IMR-90 (cell line): Measurements from ENCODE around the gene THSD7B. TPM values are rescaled to one million over a fixed set of nuclear protein-coding genes. Genes with fewer than 3 reads are reported as not detected.

Source experiments
- ATAC-seq: fragments of 200-7000 bp; cut with Tn5 transposase; 2 replicates; pipeline ENCODE4 v1.9.1; 2020; ENCODE audit warnings: low read depth, mild to moderate bottlenecking, moderate library complexity
- BruUV-seq: library from RNA; stranded (reverse); fragments of 400-500 nt; replicated peaks from 2 replicates; lab custom pipeline; 2021; lab: Mats Ljungman, UMichigan
- CTCF ChIA-PET: fragments of 300-600 bp; formaldehyde crosslinking; extraction: SDS; loops from one replicate; lab custom pipeline; 2021; ENCODE audit warnings: antibody characterized with exemption; lab: Yijun Ruan, JAX
- POLR2A ChIA-PET: fragments of 300-600 bp; sonication (Branson Sonifier 250); formaldehyde crosslinking; loops from one replicate; lab custom pipeline; 2022; ENCODE audit warnings: antibody characterized with exemption; ENCODE audit not compliant: unreplicated experiment; lab: Charles Lee
- DNase-seq: peaks from one replicate; pipeline ENCODE4 v3.0.0; 2013
- H2AFZ ChIP-seq: replicated peaks from 2 replicates; pipeline ENCODE3; 2013; ENCODE audit warnings: low read length, mild to moderate bottlenecking; ENCODE audit not compliant: poor library complexity
- H2AK5ac ChIP-seq: 2 replicates; pipeline ENCODE4 v1.6.1; 2013; ENCODE audit warnings: low read depth, low read length, inconsistent platforms
- H2AK9ac ChIP-seq: replicated peaks from 2 replicates; pipeline ENCODE3; 2013; ENCODE audit warnings: mild to moderate bottlenecking, low read depth, low read length, moderate library complexity; ENCODE audit not compliant: poor library complexity
- H2BK120ac ChIP-seq: 2 replicates; pipeline ENCODE4 v1.6.1; 2013; ENCODE audit warnings: low read depth, low read length, inconsistent platforms
- H2BK15ac ChIP-seq: 3 replicates; pipeline ENCODE4 v1.6.1; 2013; ENCODE audit warnings: low read depth, low read length, inconsistent platforms
- H2BK20ac ChIP-seq: 2 replicates; pipeline ENCODE4 v1.6.1; 2013; ENCODE audit warnings: low read depth, mild to moderate bottlenecking, inconsistent platforms, low read length, moderate library complexity
- H2BK5ac ChIP-seq: 2 replicates; pipeline ENCODE4 v1.6.1; 2013; ENCODE audit warnings: mild to moderate bottlenecking, low read depth, low read length, inconsistent platforms; ENCODE audit not compliant: poor library complexity, severe bottlenecking
- H3K14ac ChIP-seq: replicated peaks from 2 replicates; pipeline ENCODE4 v1.6.1; 2013; ENCODE audit warnings: low read depth, low read length, inconsistent platforms
- H3K18ac ChIP-seq: 2 replicates; pipeline ENCODE4 v1.6.1; 2013; ENCODE audit warnings: low read depth, low read length, control low read depth
- H3K23ac ChIP-seq: 2 replicates; pipeline ENCODE4 v1.6.1; 2013; ENCODE audit warnings: low read depth, low read length, inconsistent platforms
- H3K27ac ChIP-seq: 2 replicates; pipeline ENCODE4 v1.5.1; 2013; ENCODE audit warnings: mild to moderate bottlenecking, control low read depth, low read length; ENCODE audit not compliant: insufficient read depth
- H3K27me3 ChIP-seq: 2 replicates; pipeline ENCODE4 v1.6.1; 2013; ENCODE audit warnings: low read length; ENCODE audit not compliant: control insufficient read depth, insufficient read depth
- H3K36me3 ChIP-seq: 2 replicates; pipeline ENCODE4 v1.6.1; 2013; ENCODE audit warnings: low read length, mixed read lengths; ENCODE audit not compliant: control insufficient read depth, insufficient read depth
- H3K4ac ChIP-seq: 2 replicates; pipeline ENCODE4 v1.6.1; 2013; ENCODE audit warnings: low read depth, low read length, inconsistent platforms
- H3K4me1 ChIP-seq: 2 replicates; pipeline ENCODE4 v1.6.1; 2013; ENCODE audit warnings: low read length, mixed read lengths; ENCODE audit not compliant: control insufficient read depth, insufficient read depth
- H3K4me2 ChIP-seq: 2 replicates; pipeline ENCODE4 v1.6.1; 2013; ENCODE audit warnings: low read depth, mild to moderate bottlenecking, control low read depth, low read length, moderate library complexity
- H3K4me3 ChIP-seq: 2 replicates; pipeline ENCODE4 v1.5.1; 2013; ENCODE audit warnings: low read depth, mild to moderate bottlenecking, control low read depth, low read length, moderate library complexity; ENCODE audit not compliant: insufficient read depth
- H3K56ac ChIP-seq: 2 replicates; pipeline ENCODE4 v1.6.1; 2013; ENCODE audit warnings: low read length, inconsistent platforms; ENCODE audit not compliant: insufficient read depth; ENCODE audit errors: extremely low read depth
- H3K79me1 ChIP-seq, 2 experiments: 2 replicates each; pipeline ENCODE4 v1.6.1; 2013; ENCODE audit warnings: low read length in 2 of 2, inconsistent platforms in 1 of 2, low read depth in 1 of 2
- H3K9ac ChIP-seq: 2 replicates; pipeline ENCODE4 v1.6.1; 2013; ENCODE audit warnings: low read depth, low read length, control low read depth
- H3K9me1 ChIP-seq: 2 replicates; pipeline ENCODE4 v1.6.1; 2013; ENCODE audit warnings: low read length, inconsistent platforms; ENCODE audit not compliant: insufficient read depth
- H3K9me3 ChIP-seq: 2 replicates; pipeline ENCODE4 v1.6.1; 2013; ENCODE audit warnings: low read length; ENCODE audit not compliant: control insufficient read depth, insufficient read depth
- H4K20me1 ChIP-seq: 2 replicates; pipeline ENCODE4 v1.6.1; 2013; ENCODE audit warnings: low read length, inconsistent platforms; ENCODE audit not compliant: insufficient read depth
- H4K5ac ChIP-seq: 2 replicates; pipeline ENCODE4 v1.6.1; 2013; ENCODE audit warnings: mild to moderate bottlenecking, low read depth, low read length, control low read depth
- H4K8ac ChIP-seq, 2 experiments: 2 replicates each; pipeline ENCODE4 v1.6.1; 2013; ENCODE audit warnings: low read depth in 2 of 2, low read length in 2 of 2, control low read depth in 1 of 2, inconsistent platforms in 1 of 2
- H4K91ac ChIP-seq: 2 replicates; pipeline ENCODE4 v1.6.1; 2013; ENCODE audit warnings: low read depth, low read length, inconsistent platforms; ENCODE audit not compliant: insufficient read depth
- BHLHE40 ChIP-seq: fragments of 150-350 bp; IDR thresholded peaks from 2 replicates; pipeline ENCODE4 v1.6.1; 2016; ENCODE audit warnings: mild to moderate bottlenecking, low read depth, low read length
- CEBPB ChIP-seq: IDR thresholded peaks from 2 replicates; pipeline ENCODE4 v1.6.1; 2012; ENCODE audit warnings: low read depth, low read length, improper control_type of control experiment
- CHD1 ChIP-seq: IDR thresholded peaks from 2 replicates; pipeline ENCODE4 v1.6.1; 2012; ENCODE audit warnings: low read depth, low read length, improper control_type of control experiment
- CTCF ChIP-seq: conservative IDR thresholded peaks from 2 replicates; pipeline ENCODE4 v1.5.1; 2012; ENCODE audit warnings: mild to moderate bottlenecking, low read depth, low read length, improper control_type of control experiment
- ELK1 ChIP-seq: fragments of 150-350 bp; IDR thresholded peaks from 2 replicates; pipeline ENCODE4 v1.6.1; 2016; ENCODE audit warnings: low read depth, mild to moderate bottlenecking, low read length, moderate library complexity, borderline replicate concordance
- FOS ChIP-seq: fragments of 150-350 bp; IDR thresholded peaks from 2 replicates; pipeline ENCODE4 v1.6.1; 2016; ENCODE audit warnings: low read depth, low read length
- MXI1 ChIP-seq: IDR thresholded peaks from 2 replicates; pipeline ENCODE4 v1.6.1; 2012; ENCODE audit warnings: low read depth, mild to moderate bottlenecking, low read length, moderate library complexity, borderline replicate concordance
- POLR2A ChIP-seq: IDR thresholded peaks from 2 replicates; pipeline ENCODE4 v1.6.1; 2012; ENCODE audit warnings: mild to moderate bottlenecking, low read depth, low read length
- RAD21 ChIP-seq: IDR thresholded peaks from 2 replicates; pipeline ENCODE4 v1.6.1; 2012; ENCODE audit warnings: low read length, improper control_type of control experiment
- RCOR1 ChIP-seq: IDR thresholded peaks from 2 replicates; pipeline ENCODE4 v1.6.1; 2012; ENCODE audit warnings: mild to moderate bottlenecking, low read length, improper control_type of control experiment; ENCODE audit not compliant: insufficient replicate concordance
- RFX5 ChIP-seq: IDR thresholded peaks from 2 replicates; pipeline ENCODE4 v1.8.0; 2012; ENCODE audit warnings: low read depth, mild to moderate bottlenecking, low read length, moderate library complexity
- SMC3 ChIP-seq: fragments of 150-350 bp; IDR thresholded peaks from 2 replicates; pipeline ENCODE4 v1.6.1; 2016; ENCODE audit warnings: low read depth, mild to moderate bottlenecking, antibody characterized with exemption, low read length, moderate library complexity
- USF2 ChIP-seq: fragments of 150-350 bp; IDR thresholded peaks from 2 replicates; pipeline ENCODE4 v1.6.1; 2017; ENCODE audit warnings: mild to moderate bottlenecking, antibody characterized with exemption, low read length, low read depth
- dilution Hi-C: fragments of 300-500 bp; cut with HindIII; formaldehyde crosslinking; loops from one replicate; pipeline ENCODE4 v1.14.3; 2018; ENCODE audit warnings: low sequenced_read_pairs; ENCODE audit not compliant: unreplicated experiment
- in situ Hi-C: fragments of 300-500 bp; cut with MboI; formaldehyde crosslinking; loops from 3 replicates; pipeline ENCODE4 v1.14.3; 2019; ENCODE audit warnings: low sequenced_read_pairs, inconsistent platforms, mixed read lengths
- intact Hi-C: fragments of 100-400 bp; cut with micrococcal nuclease; formaldehyde crosslinking; loops from 2 replicates; pipeline ENCODE4 v1.10.0; 2022
- polyA plus RNA-seq, 3 experiments: library from polyadenylated mRNA; depleted of rRNA; stranded (reverse); fragments of >200 nt; gene quantifications; 2 replicates each; pipeline ENCODE4 v1.2.3, GENCODE V29; 2012; ENCODE audit warnings: low replicate concordance in 1 of 3
- total RNA-seq: library from RNA; depleted of rRNA; stranded (reverse); fragments of >200 nt; gene quantifications from 2 replicates; pipeline ENCODE4 v1.2.3, GENCODE V29; 2012

The THSD7B gene
- total and polyA plus RNA-seq, 2 of the 4 experiments (the other 2 are of a cell fraction): not detected

GRCh38 chr2:137096187-137096586, 330.8 kb downstream of the THSD7B start:
- Histone ChIP-seq H4K91ac (no peak overlapping the region), H3K27ac (no peak overlapping the region), H3K18ac (no peak overlapping the region), H3K9me1 (no peaks in the 10 kb centered on the region), H3K9ac (no peak overlapping the region), H3K36me3 (no peaks in the 10 kb centered on the region), H3K79me1 (no peaks in the 10 kb centered on the region), H4K5ac (no peak overlapping the region), H4K8ac (no peak overlapping the region), H2BK20ac (no peak overlapping the region), H2BK15ac (no peak overlapping the region), H2BK120ac (no peak overlapping the region), H3K14ac (no peak overlapping the region), H2AFZ (no peak overlapping the region), H3K9me3 (peaks cover 8% of the 10 kb centered on the region), H4K20me1 (no peaks in the 10 kb centered on the region), H3K4me1 (no peaks in the 10 kb centered on the region), H3K56ac (no peak overlapping the region), H3K4me3 (no peak overlapping the region), H2BK5ac (no peak overlapping the region), H2AK5ac (no peak overlapping the region), H3K4ac (no peak overlapping the region), H3K27me3 (no peaks in the 10 kb centered on the region), H3K23ac (no peak overlapping the region), H3K4me2 (no peak overlapping the region), H2AK9ac (no peak overlapping the region)
- ATAC-seq (no peak), DNase-seq (no peak)
- in situ Hi-C loops (no loop called here), intact Hi-C loops (no loop called here), dilution Hi-C loops (no loop called here)
- ChIA-PET POLR2A (no interaction called here), CTCF (no interaction called here)
- no TSS peak for BruUV-seq
- TF ChIP-seq CEBPB (no peak), RCOR1 (no peak), BHLHE40 (no peak), CTCF (no peak), CHD1 (no peak), POLR2A (no peak), MXI1 (no peak), ELK1 (no peak), RAD21 (no peak), USF2 (no peak), SMC3 (no peak), FOS (no peak), RFX5 (no peak)
